Calu3 (cell line): ENCODE results near the gene PRICKLE1. TPM values are rescaled to one million over a fixed set of nuclear protein-coding genes. Genes with fewer than 3 reads are reported as not detected.
A peak's percentile ranks its signal among the peaks of the same experiment; 100 is the strongest.

ENCODE experiments used
- BruUV-seq: library from RNA; stranded (reverse); fragments of 400-500 nt; replicated peaks from 2 replicates; lab custom pipeline; 2021; lab: Mats Ljungman, UMichigan
- CTCF ChIA-PET: fragments of 300-600 bp; sonication (Branson Sonifier 250); formaldehyde crosslinking; loops from one replicate; lab custom pipeline; 2022; ENCODE audit warnings: antibody characterized with exemption; lab: Charles Lee
- DNase-seq: peaks from one replicate; pipeline ENCODE4 v3.0.0; 2022
- H3K27ac Mint-ChIP-seq: one replicate; pipeline ENCODE4 v1.8.0; 2022; ENCODE audit warnings: mixed read lengths; ENCODE audit not compliant: unreplicated experiment
- H3K27me3 Mint-ChIP-seq: one replicate; pipeline ENCODE4 v1.8.0; 2022; ENCODE audit warnings: mixed read lengths; ENCODE audit not compliant: unreplicated experiment
- H3K36me3 Mint-ChIP-seq: one replicate; pipeline ENCODE4 v1.8.0; 2022; ENCODE audit warnings: mild to moderate bottlenecking, moderate library complexity, mixed read lengths; ENCODE audit not compliant: insufficient read depth, unreplicated experiment
- H3K4me1 Mint-ChIP-seq: one replicate; pipeline ENCODE4 v1.8.0; 2022; ENCODE audit warnings: mild to moderate bottlenecking, low read depth, mixed read lengths; ENCODE audit not compliant: unreplicated experiment
- H3K4me3 Mint-ChIP-seq: one replicate; pipeline ENCODE4 v1.8.0; 2022; ENCODE audit warnings: mild to moderate bottlenecking, low read depth, moderate library complexity, mixed read lengths; ENCODE audit not compliant: unreplicated experiment
- H3K9me3 Mint-ChIP-seq: one replicate; pipeline ENCODE4 v1.8.0; 2022; ENCODE audit warnings: low read depth, mixed read lengths; ENCODE audit not compliant: unreplicated experiment
- CTCF ChIP-seq: fragments of 200-600 bp; IDR thresholded peaks from one replicate; pipeline ENCODE4 v1.8.0; 2022; ENCODE audit warnings: antibody characterized with exemption; ENCODE audit not compliant: unreplicated experiment
- intact Hi-C: fragments of 100-400 bp; cut with micrococcal nuclease; formaldehyde crosslinking; loops from one replicate; pipeline ENCODE4 v1.10.0; 2022; ENCODE audit not compliant: unreplicated experiment
- total RNA-seq: library from RNA; stranded (reverse); gene quantifications from 2 replicates; pipeline ENCODE4 v1.2.3, GENCODE V29; 2022

PRICKLE1 gene
- total RNA-seq, 1 experiment from 2014 or later, result 12.7 TPM

- Mint-ChIP-seq H3K9me3 (no peaks in the 10 kb centered on the region), H3K4me1 (no peaks in the 10 kb centered on the region), H3K27ac (no peak overlapping the region), H3K4me3 (no peak overlapping the region), H3K36me3 (no peaks in the 10 kb centered on the region), H3K27me3 (no peaks in the 10 kb centered on the region)
- BruUV-seq, result no TSS peak
- CTCF ChIA-PET, result no interaction called here
- no peak for TF ChIP-seq CTCF
- DNase-seq, result no peak
- intact Hi-C loops, result no loop called here
These were observed 22.2 kb upstream of the PRICKLE1 start for GRCh38 chr12:42611571-42612230.

GRCh38 chr12:42609605-42610004 lies 20.1 kb upstream of the PRICKLE1 start:
- peak; percentile 8 for DNase-seq

GRCh38 chr12:42608196-42608825 lies 18.8 kb upstream of the PRICKLE1 start:
- BruUV-seq, result no TSS peak
- no peak for TF ChIP-seq CTCF
- H3K27me3 Mint-ChIP-seq, result no peaks in the 10 kb centered on the region
- CTCF ChIA-PET, result no interaction called here
- no peak overlapping the region for H3K4me3 Mint-ChIP-seq
- H3K4me1 Mint-ChIP-seq, result no peaks in the 10 kb centered on the region
- H3K27ac Mint-ChIP-seq, result no peak overlapping the region
- no peak for DNase-seq
- no peaks in the 10 kb centered on the region for H3K9me3 Mint-ChIP-seq
- H3K36me3 Mint-ChIP-seq, result no peaks in the 10 kb centered on the region
- intact Hi-C loops, result no loop called here

More at GRCh38 chr12:42609605-42610004, 20.1 kb upstream of the PRICKLE1 start:
- no peak for TF ChIP-seq CTCF
- Mint-ChIP-seq H3K4me1 (no peaks in the 10 kb centered on the region), H3K9me3 (no peaks in the 10 kb centered on the region), H3K27me3 (no peaks in the 10 kb centered on the region), H3K27ac (no peak overlapping the region), H3K4me3 (no peak overlapping the region), H3K36me3 (no peaks in the 10 kb centered on the region)
- CTCF ChIA-PET, result no interaction called here
- intact Hi-C loops, result no loop called here
- no TSS peak for BruUV-seq

GRCh38 chr12:42607584-42608058 lies 18.1 kb upstream of the PRICKLE1 start:
- no TSS peak for BruUV-seq
- H3K27ac Mint-ChIP-seq, result no peak overlapping the region
- TF ChIP-seq CTCF, result no peak
- no peaks in the 10 kb centered on the region for H3K36me3 Mint-ChIP-seq
- no peak overlapping the region for H3K4me3 Mint-ChIP-seq
- no peaks in the 10 kb centered on the region for H3K9me3 Mint-ChIP-seq
- no peak for DNase-seq
- no peaks in the 10 kb centered on the region for H3K27me3 Mint-ChIP-seq
- CTCF ChIA-PET, result no interaction called here
- intact Hi-C loops, result no loop called here
- no peaks in the 10 kb centered on the region for H3K4me1 Mint-ChIP-seq
